Parathyroid adenoma (tissue), 2 donors: ENCODE measurements around the gene OR51D1.

ENCODE experiments used
- H2AFZ ChIP-seq: fragments of 300-600 bp; sonication (generic); one replicate; pipeline ENCODE4 v1.7.0; 2017; ENCODE audit warnings: antibody characterized with exemption, mild to moderate bottlenecking
- H3K27ac ChIP-seq: fragments of 300-600 bp; sonication (generic); one replicate; pipeline ENCODE4 v1.7.0; 2017
- H3K27me3 ChIP-seq: fragments of 300-600 bp; sonication (generic); one replicate; pipeline ENCODE4 v1.7.0; 2017; ENCODE audit warnings: low read length; ENCODE audit not compliant: control insufficient read depth, insufficient read depth
- H3K36me3 ChIP-seq: fragments of 300-600 bp; sonication (generic); one replicate; pipeline ENCODE4 v1.7.0; 2017; ENCODE audit warnings: low read length; ENCODE audit not compliant: control insufficient read depth, insufficient read depth
- H3K4me1 ChIP-seq: fragments of 300-600 bp; sonication (generic); one replicate; pipeline ENCODE4 v1.7.0; 2017; ENCODE audit warnings: control low read depth
- H3K4me2 ChIP-seq: fragments of 300-600 bp; sonication (generic); one replicate; pipeline ENCODE4 v1.7.0; 2017; ENCODE audit warnings: low read length
- H3K4me3 ChIP-seq: fragments of 300-600 bp; sonication (generic); one replicate; pipeline ENCODE4 v1.7.0; 2017; ENCODE audit warnings: low read depth, low read length
- H3K79me2 ChIP-seq: fragments of 300-600 bp; sonication (generic); one replicate; pipeline ENCODE4 v1.7.0; 2017; ENCODE audit warnings: control low read depth
- H3K9ac ChIP-seq: fragments of 300-600 bp; sonication (generic); one replicate; pipeline ENCODE4 v1.7.0; 2017; ENCODE audit warnings: mild to moderate bottlenecking
- H3K9me3 ChIP-seq: fragments of 300-600 bp; sonication (generic); one replicate; pipeline ENCODE4 v1.7.0; 2017; ENCODE audit warnings: low read length; ENCODE audit not compliant: control insufficient read depth
- CTCF ChIP-seq: fragments of 300-600 bp; sonication (generic); IDR thresholded peaks from one replicate; pipeline ENCODE4 v1.7.0; 2017; ENCODE audit warnings: antibody characterized with exemption, mild to moderate bottlenecking
- donor health status: primary hyperparathyroidism.

The OR51D1 gene

GRCh38 chr11:4677948-4678347 lies 40.7 kb downstream of the OR51D1 start:
- no peak for TF ChIP-seq CTCF
- Histone ChIP-seq H3K79me2 (no peaks in the 10 kb centered on the region), H3K9me3 (no peaks in the 10 kb centered on the region), H3K9ac (no peak overlapping the region), H3K4me1 (no peaks in the 10 kb centered on the region), H3K4me3 (no peak overlapping the region), H3K4me2 (no peak overlapping the region), H2AFZ (no peak overlapping the region), H3K27me3 (no peaks in the 10 kb centered on the region), H3K27ac (no peak overlapping the region), H3K36me3 (no peaks in the 10 kb centered on the region)

DNA sequence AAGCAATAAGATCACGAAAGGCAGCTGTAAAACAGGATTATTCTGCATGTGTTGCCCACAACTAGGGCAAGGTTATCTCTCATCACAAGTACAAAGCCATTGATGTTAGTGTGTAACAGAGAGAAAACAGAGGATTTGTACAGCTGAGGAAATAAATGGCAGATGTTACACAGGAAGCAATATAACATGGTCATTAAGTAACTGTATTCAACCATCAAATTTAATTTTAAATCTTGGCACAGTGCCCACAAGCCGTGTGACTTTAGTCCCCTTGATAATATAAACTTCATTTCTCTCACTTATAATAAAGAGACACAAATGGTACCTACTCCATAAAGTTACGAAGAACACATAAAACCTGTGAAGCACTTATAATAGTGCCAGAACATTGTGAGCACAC lies 43.1 kb downstream of the OR51D1 start:
- Histone ChIP-seq H3K27ac (no peak overlapping the region), H3K27me3 (no peaks in the 10 kb centered on the region), H3K79me2 (no peaks in the 10 kb centered on the region), H3K4me3 (no peak overlapping the region), H3K9me3 (no peaks in the 10 kb centered on the region), H3K36me3 (no peaks in the 10 kb centered on the region), H3K9ac (no peak overlapping the region), H3K4me2 (no peak overlapping the region), H2AFZ (no peak overlapping the region), H3K4me1 (no peaks in the 10 kb centered on the region)
- TF ChIP-seq CTCF = no peak

DNA sequence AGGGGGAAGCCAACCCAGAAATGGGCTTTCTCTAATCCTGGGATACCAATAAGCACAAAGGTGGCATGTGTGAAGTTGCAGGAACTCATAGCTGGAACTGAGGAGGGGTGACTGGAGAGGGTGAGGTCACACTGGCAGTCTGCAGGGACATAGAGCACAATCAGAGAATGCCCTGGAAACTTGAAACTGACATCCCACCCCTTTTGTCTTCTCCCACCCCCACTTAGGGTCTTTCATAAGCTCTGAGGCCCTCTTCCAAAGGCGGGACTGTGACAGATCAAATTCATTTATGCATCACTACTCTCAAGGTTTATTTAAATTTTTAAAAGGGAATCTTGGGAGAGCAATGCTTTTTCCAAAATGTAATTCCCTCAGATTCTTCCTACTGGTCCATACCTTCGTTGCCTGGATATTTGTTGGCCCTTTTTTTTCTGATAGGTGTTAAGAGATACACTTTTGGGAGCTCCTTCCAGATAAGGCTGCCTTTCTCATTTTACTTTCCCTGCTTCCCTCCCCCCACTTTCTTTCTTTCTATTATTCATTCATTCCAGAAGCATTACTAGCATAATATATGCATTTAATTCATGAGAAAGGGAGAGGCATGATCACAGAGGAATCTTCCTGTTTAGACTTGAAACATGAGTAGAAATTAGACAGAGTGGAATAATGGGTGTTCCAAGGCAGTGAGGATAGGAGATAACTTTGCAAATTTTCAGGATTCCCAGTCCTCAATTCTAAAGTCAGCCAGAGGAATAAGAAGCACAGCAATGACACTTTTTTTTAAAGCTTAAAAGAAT lies 45.5 kb downstream of the OR51D1 start:
- Histone ChIP-seq H3K27me3 (no peaks in the 10 kb centered on the region), H3K27ac (no peak overlapping the region), H3K4me2 (no peak overlapping the region), H3K4me1 (no peaks in the 10 kb centered on the region), H3K9ac (no peak overlapping the region), H2AFZ (no peak overlapping the region), H3K79me2 (no peaks in the 10 kb centered on the region), H3K9me3 (no peaks in the 10 kb centered on the region), H3K36me3 (no peaks in the 10 kb centered on the region), H3K4me3 (no peak overlapping the region)
- TF ChIP-seq CTCF = no peak

DNA sequence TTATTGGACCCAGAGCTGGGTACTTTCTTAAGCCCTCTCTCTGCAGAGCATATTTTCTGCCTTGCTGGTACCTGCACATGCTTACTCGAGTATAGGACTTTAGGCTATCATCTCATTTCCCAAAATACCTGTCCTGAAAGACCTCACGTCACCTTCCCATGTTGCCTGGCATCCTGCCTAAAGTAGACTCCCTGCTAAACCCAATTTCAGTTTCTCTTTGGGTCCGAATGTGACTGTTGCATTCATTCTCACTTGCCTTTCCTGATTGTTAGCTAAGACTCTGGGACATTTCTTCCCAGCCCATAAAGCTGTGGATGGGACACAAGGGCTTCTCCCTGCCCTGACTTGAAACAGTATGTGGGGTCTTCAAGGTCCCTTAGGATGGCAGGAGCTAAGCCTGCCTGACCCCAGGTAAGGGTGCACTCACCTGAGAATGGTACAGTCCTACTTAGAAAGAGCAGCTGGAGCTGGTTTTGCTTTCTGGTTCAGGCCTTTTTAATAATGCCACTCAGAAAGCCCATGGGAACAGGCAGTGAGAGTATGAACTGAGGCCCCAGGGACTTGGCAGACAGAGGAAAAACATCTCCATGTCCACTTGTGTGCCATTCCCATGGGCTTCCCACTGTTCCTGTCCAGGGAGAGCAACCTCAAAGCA lies 47.5 kb downstream of the OR51D1 start:
- no peak overlapping the region for H3K4me3 ChIP-seq
- H2AFZ ChIP-seq = no peak overlapping the region
- H3K27ac ChIP-seq = no peak overlapping the region
- H3K79me2 ChIP-seq = no peaks in the 10 kb centered on the region
- no peak overlapping the region for H3K9ac ChIP-seq
- H3K4me2 ChIP-seq = no peak overlapping the region
- no peaks in the 10 kb centered on the region for H3K27me3 ChIP-seq
- no peaks in the 10 kb centered on the region for H3K36me3 ChIP-seq
- TF ChIP-seq CTCF = no peak
- no peaks in the 10 kb centered on the region for H3K4me1 ChIP-seq
- no peaks in the 10 kb centered on the region for H3K9me3 ChIP-seq
